Immature natural killer cell (primary cell): ENCODE results near the gene AUP1. TPM values are rescaled to one million over a fixed set of nuclear protein-coding genes. Genes with fewer than 3 reads are reported as not detected.
A peak's percentile ranks its signal among the peaks of the same experiment; 100 is the strongest.

Experiments
- DNase-seq, 3 donors: peaks; one replicate each; pipeline ENCODE4 v3.0.0; 2022; ENCODE audit warnings: mixed read lengths in 1 of 3
- H3K27ac Mint-ChIP-seq, 6 donors: one replicate each; pipeline ENCODE4 v1.8.0; 2020; ENCODE audit warnings: mixed read lengths in 6 of 6, mild to moderate bottlenecking in 5 of 6, inconsistent platforms in 4 of 6, moderate library complexity in 3 of 6
- H3K27me3 Mint-ChIP-seq, 3 donors: one replicate each; pipeline ENCODE4 v1.8.0; 2020 to 2021; ENCODE audit warnings: low read depth in 3 of 3, mild to moderate bottlenecking in 3 of 3, mixed read lengths in 3 of 3, moderate library complexity in 3 of 3, inconsistent platforms in 1 of 3
- H3K36me3 Mint-ChIP-seq, 3 donors: one replicate each; pipeline ENCODE4 v1.8.0; 2020; ENCODE audit warnings: mixed read lengths in 3 of 3, inconsistent platforms in 2 of 3, mild to moderate bottlenecking in 2 of 3
- H3K4me1 Mint-ChIP-seq, 2 donors: one replicate each; pipeline ENCODE4 v1.8.0; 2020; ENCODE audit warnings: inconsistent platforms in 2 of 2, mild to moderate bottlenecking in 2 of 2, mixed read lengths in 2 of 2, moderate library complexity in 1 of 2
- H3K4me3 Mint-ChIP-seq, 5 donors: one replicate each; pipeline ENCODE4 v1.8.0; 2020; ENCODE audit warnings: mild to moderate bottlenecking in 5 of 5, mixed read lengths in 5 of 5, inconsistent platforms in 3 of 5, moderate library complexity in 3 of 5
- H3K9me3 Mint-ChIP-seq, 6 donors: one replicate each; pipeline ENCODE4 v1.8.0; 2020; ENCODE audit warnings: mild to moderate bottlenecking in 6 of 6, mixed read lengths in 6 of 6, inconsistent platforms in 4 of 6, moderate library complexity in 3 of 6
- polyA plus RNA-seq, 3 donors: library from polyadenylated mRNA; unstranded; fragments of 300-500 nt; fragmentation: Illumina TruSeq; gene quantifications; one replicate each; pipeline ENCODE4 v1.2.3, GENCODE V29; 2021

Gene AUP1
- polyA plus RNA-seq, 3 donors from 2014 or later: 107 to 126 (median 118) TPM

- no peak for DNase-seq
- H3K27me3 Mint-ChIP-seq: peaks cover 29 to 47% (median 29%) of the 10 kb centered on the region in 3 donors
- H3K4me3 Mint-ChIP-seq: no peak overlapping the region
- peaks cover 3 to 5% (median 4%) of the 10 kb centered on the region in 3 donors for H3K36me3 Mint-ChIP-seq
- peaks cover 34 to 37% of the 10 kb centered on the region in 2 donors for H3K4me1 Mint-ChIP-seq
- H3K27ac Mint-ChIP-seq: no peak overlapping the region
- H3K9me3 Mint-ChIP-seq: peaks cover 0 to 2% (median 0%) of the 10 kb centered on the region in 6 donors
These were observed 18.2 kb downstream of the AUP1 start for GRCh38 chr2:74511104-74511989.

GRCh38 chr2:74510272-74510671 lies 19.2 kb downstream of the AUP1 start:
- Mint-ChIP-seq H3K9me3 (peaks cover 0 to 2% (median 0%) of the 10 kb centered on the region in 6 donors), H3K4me1 (peaks cover 30 to 37% of the 10 kb centered on the region in 2 donors), H3K27ac (no peak overlapping the region), H3K36me3 (peaks cover 3 to 6% (median 5%) of the 10 kb centered on the region in 3 donors), H3K27me3 (peaks cover 27 to 41% (median 29%) of the 10 kb centered on the region in 3 donors), H3K4me3 (no peak overlapping the region)
- DNase-seq: no peak

- Mint-ChIP-seq H3K27me3 (peaks cover 24 to 38% (median 30%) of the 10 kb centered on the region in 3 donors), H3K9me3 (no peaks in the 10 kb centered on the region), H3K27ac (peak overlapping the region; percentile 99 to 100 (median 100)), H3K36me3 (peaks cover 5 to 16% (median 13%) of the 10 kb centered on the region in 3 donors), H3K4me1 (peaks cover 50 to 52% of the 10 kb centered on the region in 2 donors), H3K4me3 (peak overlapping the region; percentile 98 to 100 (median 99))
- no peak for DNase-seq
These were observed 21.5 kb downstream of the AUP1 start for GRCh38 chr2:74507926-74508520.

GRCh38 chr2:74507145-74507925 lies 22.2 kb downstream of the AUP1 start, which contains the start of gene PCGF1:
PCGF1 (minus strand) TSS chr2:74507695; CDS start chr2:74507668, 27 bp downstream.
- Mint-ChIP-seq H3K27ac (peak within 1 kb of the TSS; percentile 99 to 100 (median 100)), H3K4me1 (peaks cover 57 to 59% of the 10 kb centered on the region in 2 donors), H3K27me3 (peaks cover 17 to 31% (median 24%) of the 10 kb centered on the region in 3 donors), H3K4me3 (peak within 1 kb of the TSS; percentile 98 to 100 (median 99)), H3K9me3 (no peaks in the 10 kb centered on the region), H3K36me3 (peaks cover 5 to 16% (median 13%) of the 10 kb centered on the region in 3 donors)
- peak; percentile 98 to 99 (median 98) for DNase-seq

- Mint-ChIP-seq H3K27ac (peak overlapping the region in 2 of 6 donors; percentile 35 to 71), H3K9me3 (no peaks in the 10 kb centered on the region), H3K27me3 (peaks cover 10 to 25% (median 16%) of the 10 kb centered on the region in 3 donors)
These were observed 23.9 kb downstream of the AUP1 start for GRCh38 chr2:74505448-74506246.

GRCh38 chr2:74504591-74504990 lies 24.9 kb downstream of the AUP1 start:
- no peak for DNase-seq
- H3K27ac Mint-ChIP-seq: peak overlapping the region; percentile 28 to 76 (median 56)
- H3K36me3 Mint-ChIP-seq: peaks cover 5 to 16% (median 13%) of the 10 kb centered on the region in 3 donors
- H3K27me3 Mint-ChIP-seq: peaks cover 10 to 21% (median 11%) of the 10 kb centered on the region in 3 donors
- H3K9me3 Mint-ChIP-seq: no peaks in the 10 kb centered on the region
- peak overlapping the region; percentile 82 to 90 (median 86) for H3K4me3 Mint-ChIP-seq
- peaks cover 68 to 73% of the 10 kb centered on the region in 2 donors for H3K4me1 Mint-ChIP-seq

More at GRCh38 chr2:74505448-74506246, 23.9 kb downstream of the AUP1 start:
- no peak for DNase-seq
- H3K4me3 Mint-ChIP-seq: peak overlapping the region in 4 of 5 donors; percentile 42 to 87 (median 52)
- H3K36me3 Mint-ChIP-seq: peaks cover 5 to 16% (median 13%) of the 10 kb centered on the region in 3 donors
- peaks cover 68 to 69% of the 10 kb centered on the region in 2 donors for H3K4me1 Mint-ChIP-seq

GRCh38 chr2:74503506-74504475 lies 25.7 kb downstream of the AUP1 start:
- Mint-ChIP-seq H3K9me3 (no peaks in the 10 kb centered on the region), H3K4me3 (peak overlapping the region; percentile 82 to 90 (median 86)), H3K4me1 (peaks cover 73 to 78% of the 10 kb centered on the region in 2 donors), H3K27ac (peak overlapping the region; percentile 51 to 89 (median 80)), H3K27me3 (peaks cover 13 to 24% (median 13%) of the 10 kb centered on the region in 3 donors), H3K36me3 (peaks cover 5 to 16% (median 13%) of the 10 kb centered on the region in 3 donors)
- no peak for DNase-seq

GRCh38 chr2:74502720-74503505 lies 26.6 kb downstream of the AUP1 start:
- Mint-ChIP-seq H3K4me3 (peak overlapping the region; percentile 82 to 90 (median 86)), H3K36me3 (peaks cover 5 to 16% (median 13%) of the 10 kb centered on the region in 3 donors), H3K4me1 (peaks cover 73 to 78% of the 10 kb centered on the region in 2 donors), H3K9me3 (no peaks in the 10 kb centered on the region), H3K27ac (peak overlapping the region; percentile 51 to 89 (median 80)), H3K27me3 (peaks cover 16 to 22% (median 16%) of the 10 kb centered on the region in 3 donors)
- peak; percentile 56 to 64 (median 57) for DNase-seq

GRCh38 chr2:74502147-74502719 lies 27.3 kb downstream of the AUP1 start:
- no peaks in the 10 kb centered on the region for H3K9me3 Mint-ChIP-seq
- H3K36me3 Mint-ChIP-seq: peaks cover 3 to 16% (median 13%) of the 10 kb centered on the region in 3 donors
- peaks cover 73 to 78% of the 10 kb centered on the region in 2 donors for H3K4me1 Mint-ChIP-seq
- no peak for DNase-seq
- H3K4me3 Mint-ChIP-seq: peak overlapping the region; percentile 82 to 90 (median 86)
- H3K27me3 Mint-ChIP-seq: peaks cover 12 to 19% (median 13%) of the 10 kb centered on the region in 3 donors
- H3K27ac Mint-ChIP-seq: peak overlapping the region; percentile 39 to 89 (median 78)

GRCh38 chr2:74501335-74502071 lies 28.0 kb downstream of the AUP1 start:
- Mint-ChIP-seq H3K27ac (peak overlapping the region in 4 of 6 donors; percentile 17 to 83 (median 74)), H3K4me1 (peaks cover 66 to 71% of the 10 kb centered on the region in 2 donors), H3K9me3 (no peaks in the 10 kb centered on the region), H3K36me3 (peaks cover under 1 to 13% (median 10%) of the 10 kb centered on the region in 3 donors), H3K4me3 (peak overlapping the region; percentile 76 to 90 (median 83)), H3K27me3 (peaks cover 8 to 15% (median 10%) of the 10 kb centered on the region in 3 donors)
- no peak for DNase-seq
